Hepatocyte (in vitro differentiated cells): Measurements from ENCODE around the gene AIP. TPM values are rescaled to one million over a fixed set of nuclear protein-coding genes. Genes with fewer than 3 reads are reported as not detected.

ENCODE experiments used
- DNase-seq: peaks from one replicate; pipeline ENCODE4 v3.0.0-alpha.2; 2016; ENCODE audit warnings: low spot score
- H2AFZ ChIP-seq: fragments of 200-600 bp; sonication (generic); 2 replicates; pipeline ENCODE4 v1.6.0; 2016; ENCODE audit warnings: antibody characterized with exemption, mild to moderate bottlenecking
- H3K27ac ChIP-seq: fragments of 200-600 bp; sonication (generic); 2 replicates; pipeline ENCODE4 v1.5.1; 2016; ENCODE audit warnings: mild to moderate bottlenecking
- H3K27me3 ChIP-seq: fragments of 200-600 bp; sonication (generic); 2 replicates; pipeline ENCODE4 v1.6.1; 2016
- H3K36me3 ChIP-seq: fragments of 200-600 bp; sonication (generic); replicated peaks from 2 replicates; pipeline ENCODE4 v1.5.1; 2016; ENCODE audit warnings: low read depth; ENCODE audit not compliant: insufficient read depth
- H3K4me1 ChIP-seq: fragments of 200-600 bp; sonication (generic); 2 replicates; pipeline ENCODE4 v1.5.1; 2016; ENCODE audit warnings: mild to moderate bottlenecking, moderate library complexity; ENCODE audit not compliant: insufficient read depth
- H3K4me2 ChIP-seq: fragments of 200-600 bp; sonication (generic); 2 replicates; pipeline ENCODE4 v1.6.0; 2016
- H3K4me3 ChIP-seq: fragments of 200-600 bp; sonication (generic); 2 replicates; pipeline ENCODE4 v1.5.1; 2016; ENCODE audit warnings: mild to moderate bottlenecking
- H3K79me2 ChIP-seq: fragments of 200-600 bp; sonication (generic); 2 replicates; pipeline ENCODE4 v1.6.0; 2017; ENCODE audit warnings: mild to moderate bottlenecking
- H3K9me2 ChIP-seq: fragments of 200-600 bp; sonication (generic); replicated peaks from 2 replicates; pipeline ENCODE4 v1.6.0; 2017; ENCODE audit warnings: mild to moderate bottlenecking; ENCODE audit not compliant: insufficient read depth
- H3K9me3 ChIP-seq: fragments of 200-600 bp; sonication (generic); 2 replicates; pipeline ENCODE4 v1.5.1; 2016; ENCODE audit warnings: low read depth, mild to moderate bottlenecking
- H4K20me1 ChIP-seq: fragments of 200-600 bp; sonication (generic); 2 replicates; pipeline ENCODE4 v1.6.0; 2016; ENCODE audit warnings: mild to moderate bottlenecking; ENCODE audit not compliant: insufficient read depth, poor library complexity, severe bottlenecking
- EZH2 ChIP-seq: fragments of 200-600 bp; sonication (generic); IDR thresholded peaks from 2 replicates; pipeline ENCODE4 v1.6.1; 2016; ENCODE audit warnings: antibody characterized with exemption, mild to moderate bottlenecking, borderline replicate concordance
- EZH2phosphoT487 ChIP-seq: fragments of 200-600 bp; sonication (generic); IDR thresholded peaks from one replicate; pipeline ENCODE4 v1.6.1; 2018; ENCODE audit warnings: antibody characterized with exemption, mild to moderate bottlenecking, low read depth, moderate library complexity; ENCODE audit not compliant: unreplicated experiment, severe bottlenecking
- WGBS: methylation state at CpG from one replicate; pipeline ENCODE4 v1.1.6; 2016; ENCODE audit warnings: low lambda C conversion rate; ENCODE audit errors: missing lambda C conversion rate; 5-methylcytosine and 5-hydroxymethylcytosine counted together
- polyA plus RNA-seq: library from polyadenylated mRNA; unstranded; fragments of >200 nt; fragmentation: Nextera tagmentation; extraction: Ambion mirVana; gene quantifications from 2 replicates; pipeline ENCODE4 v1.2.1, GENCODE V29; 2016
- total RNA-seq: library from RNA; depleted of rRNA; stranded (reverse); fragments of >200 nt; gene quantifications from 2 replicates; pipeline ENCODE4 v1.2.3, GENCODE V29; 2014
- TF ChIP-seq, protein P1 (sequence below): fragments of 200-600 bp; sonication (generic); IDR thresholded peaks from 2 replicates; pipeline ENCODE4 v1.5.1; 2016; ENCODE audit warnings: antibody characterized with exemption, mild to moderate bottlenecking; ENCODE audit not compliant: poor library complexity

AIP gene
- total and polyA plus RNA-seq, 2 experiments from 2014 or later, result 35.3 to 45.2 TPM

DNA sequence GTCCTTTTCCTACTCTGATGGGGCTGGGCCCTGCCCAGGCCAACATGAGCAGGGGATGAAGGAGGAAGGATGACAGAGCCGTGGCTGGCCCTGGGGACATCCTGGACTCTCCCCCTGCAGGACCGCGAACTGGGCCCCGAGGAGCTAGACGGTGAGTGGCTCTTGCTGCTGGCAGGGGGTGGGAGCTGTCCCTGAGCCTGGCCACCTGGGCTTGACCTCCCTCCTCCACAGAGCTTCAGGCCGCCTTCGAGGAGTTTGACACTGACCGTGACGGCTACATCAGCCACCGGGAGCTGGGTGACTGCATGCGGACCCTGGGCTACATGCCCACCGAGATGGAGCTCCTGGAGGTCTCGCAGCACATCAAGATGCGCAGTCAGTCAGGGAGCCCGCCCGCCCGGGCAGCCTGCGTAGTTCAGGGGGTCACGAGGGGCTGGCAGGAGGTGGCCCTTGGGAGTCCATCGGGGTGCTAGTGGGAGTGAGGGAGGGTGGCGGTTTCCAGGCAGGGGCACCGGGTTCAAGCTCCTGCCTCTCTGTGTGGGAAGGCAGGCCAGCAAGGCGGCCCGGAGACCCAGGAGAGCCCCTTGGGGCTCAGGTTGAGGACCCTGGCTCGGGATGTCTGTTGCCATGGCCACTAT lies 26.6 kb upstream of the AIP start:
- Histone ChIP-seq H3K4me1 (no peaks in the 10 kb centered on the region), H3K79me2 (no peaks in the 10 kb centered on the region), H3K27me3 (no peaks in the 10 kb centered on the region), H3K4me2 (no peak overlapping the region), H3K9me3 (no peaks in the 10 kb centered on the region), H3K36me3 (no peaks in the 10 kb centered on the region), H3K27ac (no peak overlapping the region), H2AFZ (no peak overlapping the region), H3K9me2 (no peaks in the 10 kb centered on the region), H4K20me1 (no peaks in the 10 kb centered on the region), H3K4me3 (no peak overlapping the region)
- no peak for DNase-seq
- TF ChIP-seq EZH2phosphoT487, result no peak
- TF ChIP-seq, protein P1, sequence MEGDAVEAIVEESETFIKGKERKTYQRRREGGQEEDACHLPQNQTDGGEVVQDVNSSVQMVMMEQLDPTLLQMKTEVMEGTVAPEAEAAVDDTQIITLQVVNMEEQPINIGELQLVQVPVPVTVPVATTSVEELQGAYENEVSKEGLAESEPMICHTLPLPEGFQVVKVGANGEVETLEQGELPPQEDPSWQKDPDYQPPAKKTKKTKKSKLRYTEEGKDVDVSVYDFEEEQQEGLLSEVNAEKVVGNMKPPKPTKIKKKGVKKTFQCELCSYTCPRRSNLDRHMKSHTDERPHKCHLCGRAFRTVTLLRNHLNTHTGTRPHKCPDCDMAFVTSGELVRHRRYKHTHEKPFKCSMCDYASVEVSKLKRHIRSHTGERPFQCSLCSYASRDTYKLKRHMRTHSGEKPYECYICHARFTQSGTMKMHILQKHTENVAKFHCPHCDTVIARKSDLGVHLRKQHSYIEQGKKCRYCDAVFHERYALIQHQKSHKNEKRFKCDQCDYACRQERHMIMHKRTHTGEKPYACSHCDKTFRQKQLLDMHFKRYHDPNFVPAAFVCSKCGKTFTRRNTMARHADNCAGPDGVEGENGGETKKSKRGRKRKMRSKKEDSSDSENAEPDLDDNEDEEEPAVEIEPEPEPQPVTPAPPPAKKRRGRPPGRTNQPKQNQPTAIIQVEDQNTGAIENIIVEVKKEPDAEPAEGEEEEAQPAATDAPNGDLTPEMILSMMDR, result no peak
- no peak for TF ChIP-seq EZH2
- WGBS, result 89% methylated on average over 25 of the region's 25 CpGs

- Histone ChIP-seq H3K36me3 (no peaks in the 10 kb centered on the region), H4K20me1 (no peaks in the 10 kb centered on the region), H3K27me3 (no peaks in the 10 kb centered on the region), H3K9me2 (no peaks in the 10 kb centered on the region), H2AFZ (no peak overlapping the region), H3K79me2 (no peaks in the 10 kb centered on the region), H3K4me1 (no peaks in the 10 kb centered on the region), H3K4me2 (no peak overlapping the region), H3K9me3 (no peaks in the 10 kb centered on the region), H3K4me3 (no peak overlapping the region), H3K27ac (no peak overlapping the region)
- 89% methylated on average over 12 of the region's 12 CpGs for WGBS
- no peak for DNase-seq
- no peak for TF ChIP-seq EZH2
- TF ChIP-seq EZH2phosphoT487, result no peak
- TF ChIP-seq, protein P1, result no peak
These were observed 25.4 kb upstream of the AIP start for GRCh38 chr11:67457453-67457852.

GRCh38 chr11:67458266-67458665 lies 24.6 kb upstream of the AIP start:
- Histone ChIP-seq H3K36me3 (no peaks in the 10 kb centered on the region), H3K4me3 (no peak overlapping the region), H3K27ac (no peak overlapping the region), H3K27me3 (no peaks in the 10 kb centered on the region), H3K9me2 (no peaks in the 10 kb centered on the region), H3K9me3 (no peaks in the 10 kb centered on the region), H2AFZ (no peak overlapping the region), H3K79me2 (no peaks in the 10 kb centered on the region), H3K4me2 (no peak overlapping the region), H4K20me1 (no peaks in the 10 kb centered on the region), H3K4me1 (no peaks in the 10 kb centered on the region)
- TF ChIP-seq EZH2phosphoT487 (no peak), EZH2 (no peak)
- TF ChIP-seq, protein P1, result no peak
- no peak for DNase-seq
- WGBS, result 95% methylated on average over 19 of the region's 19 CpGs

GRCh38 chr11:67463186-67463585 lies 19.6 kb upstream of the AIP start:
- 91% methylated on average over 10 of the region's 10 CpGs for WGBS
- Histone ChIP-seq H3K36me3 (no peaks in the 10 kb centered on the region), H3K79me2 (peaks cover 31% of the 10 kb centered on the region), H3K27me3 (no peaks in the 10 kb centered on the region), H3K9me3 (no peaks in the 10 kb centered on the region), H4K20me1 (no peaks in the 10 kb centered on the region), H3K4me2 (no peak overlapping the region), H3K4me3 (no peak overlapping the region), H3K9me2 (no peaks in the 10 kb centered on the region), H3K4me1 (peaks cover 8% of the 10 kb centered on the region), H2AFZ (no peak overlapping the region), H3K27ac (no peak overlapping the region)
- TF ChIP-seq, protein P1, result no peak
- TF ChIP-seq EZH2, result no peak
- no peak for TF ChIP-seq EZH2phosphoT487
- DNase-seq, result no peak
